Vagina (tissue), 2 donors: ENCODE measurements around the gene WDFY2.

ENCODE experiments used
- POLR2A ChIP-seq, 2 donors: fragments of 450-650 bp; IDR thresholded peaks; one replicate each; pipeline ENCODE4 v1.6.1; 2017; ENCODE audit warnings: antibody characterized with exemption in 2 of 2, mild to moderate bottlenecking in 2 of 2, moderate library complexity in 2 of 2
- POLR2AphosphoS5 ChIP-seq, 2 donors: sonication (generic); formaldehyde crosslinking; IDR thresholded peaks; one replicate each; pipeline ENCODE4 v1.9.0; 2017; ENCODE audit warnings: antibody characterized with exemption in 2 of 2, mild to moderate bottlenecking in 2 of 2, low read depth in 1 of 2; ENCODE audit not compliant: insufficient read depth in 1 of 2
- TF ChIP-seq, protein P1 (sequence below), 3 experiments: fragments of 450-650 bp in 2 of 3; fragments of 200-600 bp in 1 of 3; sonication (generic) in 1 of 3; IDR thresholded peaks; one replicate each; pipeline ENCODE4 v1.5.1; 2017 to 2019; ENCODE audit warnings: antibody characterized with exemption in 3 of 3, mild to moderate bottlenecking in 2 of 3, moderate library complexity in 2 of 3

DNA sequence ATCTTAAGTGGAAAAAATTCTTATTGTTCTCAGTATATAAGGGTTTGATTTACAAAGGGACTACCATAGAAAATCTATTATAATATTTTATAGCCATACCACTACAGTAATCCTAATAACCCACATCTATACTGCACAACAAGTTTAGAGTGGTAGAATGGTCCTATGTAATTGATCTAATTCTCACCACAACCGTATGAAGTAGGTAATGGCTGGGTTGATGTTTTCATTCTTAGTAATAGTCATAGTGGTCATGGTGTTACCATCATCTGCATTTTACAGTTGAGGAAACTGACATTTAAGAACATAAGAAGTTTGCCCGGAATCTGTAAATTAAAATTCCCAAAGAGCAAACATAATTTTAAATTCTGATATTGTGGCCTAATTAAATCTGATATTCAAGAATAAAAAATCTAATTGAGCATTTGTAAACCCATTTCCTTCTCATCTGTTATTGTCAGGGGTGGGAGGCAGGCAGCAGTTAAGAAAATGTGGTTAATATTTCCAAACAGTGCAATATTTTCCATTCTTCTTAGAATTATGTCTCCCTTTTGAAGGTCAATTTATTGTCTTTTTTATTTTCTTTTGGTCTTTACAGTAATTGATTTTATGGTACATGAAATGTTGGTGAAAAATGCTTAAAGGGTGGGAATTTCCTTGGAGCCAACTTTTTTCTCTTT, 154.1 kb downstream of the WDFY2 start:
- TF ChIP-seq, protein P1, sequence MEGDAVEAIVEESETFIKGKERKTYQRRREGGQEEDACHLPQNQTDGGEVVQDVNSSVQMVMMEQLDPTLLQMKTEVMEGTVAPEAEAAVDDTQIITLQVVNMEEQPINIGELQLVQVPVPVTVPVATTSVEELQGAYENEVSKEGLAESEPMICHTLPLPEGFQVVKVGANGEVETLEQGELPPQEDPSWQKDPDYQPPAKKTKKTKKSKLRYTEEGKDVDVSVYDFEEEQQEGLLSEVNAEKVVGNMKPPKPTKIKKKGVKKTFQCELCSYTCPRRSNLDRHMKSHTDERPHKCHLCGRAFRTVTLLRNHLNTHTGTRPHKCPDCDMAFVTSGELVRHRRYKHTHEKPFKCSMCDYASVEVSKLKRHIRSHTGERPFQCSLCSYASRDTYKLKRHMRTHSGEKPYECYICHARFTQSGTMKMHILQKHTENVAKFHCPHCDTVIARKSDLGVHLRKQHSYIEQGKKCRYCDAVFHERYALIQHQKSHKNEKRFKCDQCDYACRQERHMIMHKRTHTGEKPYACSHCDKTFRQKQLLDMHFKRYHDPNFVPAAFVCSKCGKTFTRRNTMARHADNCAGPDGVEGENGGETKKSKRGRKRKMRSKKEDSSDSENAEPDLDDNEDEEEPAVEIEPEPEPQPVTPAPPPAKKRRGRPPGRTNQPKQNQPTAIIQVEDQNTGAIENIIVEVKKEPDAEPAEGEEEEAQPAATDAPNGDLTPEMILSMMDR (IDR thresholded peaks at IDR 0.05) = no peak
- TF ChIP-seq POLR2AphosphoS5 (IDR thresholded peaks at IDR 0.05; ENCODE audit: insufficient read depth in 1 of 2, low read depth in 1 of 2) (no peak), POLR2A (IDR thresholded peaks at IDR 0.05) (no peak)
